H1 (cell line): ENCODE measurements around the gene CD4. TPM values are rescaled to one million over a fixed set of nuclear protein-coding genes. Genes with fewer than 3 reads are reported as not detected.

ENCODE experiments used
- CTCF ChIA-PET: fragments of 300-600 bp; sonication (Branson Sonifier 250); formaldehyde crosslinking; loops from one replicate; lab custom pipeline; 2021; ENCODE audit not compliant: partially characterized antibody; lab: Charles Lee
- POLR2A ChIA-PET: fragments of 300-600 bp; sonication (Branson Sonifier 250); formaldehyde crosslinking; loops from one replicate; lab custom pipeline; 2021; ENCODE audit warnings: inconsistent platforms; ENCODE audit not compliant: partially characterized antibody; lab: Charles Lee
- DNase-seq, 2 experiments: peaks; one replicate each; pipeline versions ENCODE4 v3.0.0 to v3.0.0-alpha.2; 2010 to 2022; ENCODE audit warnings: low spot score in 2 of 2, low read depth in 1 of 2, mixed read lengths in 1 of 2
- FAIRE-seq: peaks from 2 replicates; lab custom pipeline; 2011; peaks lifted over from hg19 to GRCh38; lab: Jason Lieb, UNC
- H2AFZ ChIP-seq: 2 replicates; pipeline ENCODE4 v1.8.1; 2012; ENCODE audit warnings: low read length, inconsistent platforms
- H2AK5ac ChIP-seq: 2 replicates; pipeline ENCODE4 v1.6.1; 2013; ENCODE audit warnings: low read depth, low read length
- H2BK120ac ChIP-seq: replicated peaks from 2 replicates; pipeline ENCODE3; 2013; ENCODE audit warnings: low read depth, low read length, inconsistent platforms
- H2BK12ac ChIP-seq: 2 replicates; pipeline ENCODE4 v1.6.1; 2013; ENCODE audit warnings: low read depth, low read length
- H2BK15ac ChIP-seq: 2 replicates; pipeline ENCODE4 v1.6.1; 2013; ENCODE audit warnings: low read length
- H2BK20ac ChIP-seq: 2 replicates; pipeline ENCODE4 v1.6.1; 2013; ENCODE audit warnings: low read length
- H2BK5ac ChIP-seq: 2 replicates; pipeline ENCODE4 v1.6.1; 2013; ENCODE audit warnings: low read depth, low read length
- H3K14ac ChIP-seq: 2 replicates; pipeline ENCODE4 v1.6.1; 2013; ENCODE audit warnings: inconsistent platforms; ENCODE audit not compliant: insufficient read length
- H3K18ac ChIP-seq: 2 replicates; pipeline ENCODE4 v1.6.1; 2013; ENCODE audit warnings: low read length; ENCODE audit errors: extremely low read depth
- H3K23ac ChIP-seq: 2 replicates; pipeline ENCODE4 v1.6.1; 2013; ENCODE audit warnings: inconsistent platforms; ENCODE audit not compliant: insufficient read length
- H3K23me2 ChIP-seq: 2 replicates; pipeline ENCODE4 v1.6.1; 2013; ENCODE audit warnings: low read depth, low read length
- H3K27ac ChIP-seq: 2 replicates; pipeline ENCODE4 v1.6.1; 2011; ENCODE audit warnings: low read depth, low read length, inconsistent platforms
- H3K27me3 ChIP-seq, 4 experiments: replicated peaks in 1 of 4; 1 replicate in 1 of 4; 2 replicates in 3 of 4; pipeline versions ENCODE4 v1.6.1 to v1.8.1; 2011 to 2013; ENCODE audit warnings: low read length in 3 of 4, mild to moderate bottlenecking in 3 of 4, inconsistent platforms in 2 of 4, mixed read lengths in 2 of 4, moderate library complexity in 1 of 4; ENCODE audit not compliant: control insufficient read depth in 3 of 4, insufficient read depth in 3 of 4; ENCODE audit errors: extremely low read depth in 1 of 4
- H3K36me3 ChIP-seq, 4 experiments: 2 replicates each; pipeline versions ENCODE4 v1.6.1 to v1.8.1; 2011 to 2013; ENCODE audit warnings: mild to moderate bottlenecking in 4 of 4, low read length in 3 of 4, moderate library complexity in 2 of 4, control low read depth in 1 of 4, inconsistent platforms in 1 of 4; ENCODE audit not compliant: insufficient read depth in 4 of 4, control insufficient read depth in 2 of 4
- H3K4ac ChIP-seq: replicated peaks from 2 replicates; pipeline ENCODE3; 2013; ENCODE audit warnings: low read length, low read depth, mixed read lengths, inconsistent platforms; ENCODE audit not compliant: insufficient read length
- H3K4me1 ChIP-seq, 4 experiments: replicated peaks in 1 of 4; 1 replicate in 1 of 4; 2 replicates in 3 of 4; pipeline versions ENCODE4 v1.6.1 to v1.8.1; 2011 to 2013; ENCODE audit warnings: low read length in 3 of 4, inconsistent platforms in 2 of 4, mixed read lengths in 1 of 4; ENCODE audit not compliant: insufficient read depth in 4 of 4, control insufficient read depth in 3 of 4
- H3K4me2 ChIP-seq, 2 experiments: 2 replicates each; pipeline versions ENCODE4 v1.6.1 to v1.8.1; 2011 to 2013; ENCODE audit warnings: low read depth in 2 of 2, low read length in 2 of 2, control low read depth in 1 of 2, inconsistent platforms in 1 of 2, mild to moderate bottlenecking in 1 of 2; ENCODE audit not compliant: insufficient read depth in 1 of 2
- H3K4me3 ChIP-seq, 4 experiments: fragments of 200-600, 300-600 bp in 1 of 4; sonication (generic), shearing (Covaris generic), sonication (Bioruptor Twin) in 1 of 4; 2 replicates each; pipeline versions ENCODE4 v1.5.1 to v1.8.1; 2011 to 2016; ENCODE audit warnings: low read length in 4 of 4, low read depth in 3 of 4, control low read depth in 2 of 4, inconsistent platforms in 2 of 4, mild to moderate bottlenecking in 2 of 4, mixed read lengths in 1 of 4, moderate library complexity in 1 of 4; ENCODE audit not compliant: insufficient read depth in 2 of 4; ENCODE audit errors: extremely low read depth in 1 of 4
- H3K56ac ChIP-seq: replicated peaks from 2 replicates; pipeline ENCODE3; 2013; ENCODE audit warnings: low read depth, mild to moderate bottlenecking, mixed read lengths, low read length, inconsistent platforms; ENCODE audit not compliant: insufficient read length
- H3K79me1 ChIP-seq: 2 replicates; pipeline ENCODE4 v1.6.1; 2013; ENCODE audit warnings: low read depth, low read length, control low read depth
- H3K79me2 ChIP-seq, 2 experiments: 2 replicates each; pipeline versions ENCODE4 v1.6.1 to v1.8.1; 2012 to 2013; ENCODE audit warnings: low read length in 2 of 2, mild to moderate bottlenecking in 2 of 2, inconsistent platforms in 1 of 2; ENCODE audit not compliant: insufficient read depth in 2 of 2, control insufficient read depth in 1 of 2
- H3K9ac ChIP-seq, 4 experiments: replicated peaks in 1 of 4; 1 replicate in 1 of 4; 2 replicates in 3 of 4; pipeline versions ENCODE4 v1.6.1 to v1.8.1; 2011 to 2013; ENCODE audit warnings: low read depth in 3 of 4, low read length in 3 of 4, control low read depth in 2 of 4, mild to moderate bottlenecking in 2 of 4, moderate library complexity in 2 of 4, inconsistent platforms in 1 of 4; ENCODE audit errors: extremely low read depth in 1 of 4
- H3K9me3 ChIP-seq, 2 experiments: 2 replicates each; pipeline versions ENCODE4 v1.6.1 to v1.8.1; 2012 to 2013; ENCODE audit warnings: mild to moderate bottlenecking in 2 of 2, moderate library complexity in 2 of 2, control low read depth in 1 of 2, inconsistent platforms in 1 of 2, low read depth in 1 of 2, low read length in 1 of 2, mixed read lengths in 1 of 2; ENCODE audit not compliant: insufficient read depth in 2 of 2
- H4K20me1 ChIP-seq, 2 experiments: replicated peaks in 1 of 2; 2 replicates each; pipeline versions ENCODE3 to v1.8.1; 2011 to 2013; ENCODE audit warnings: inconsistent platforms in 2 of 2, low read length in 2 of 2, mild to moderate bottlenecking in 1 of 2; ENCODE audit not compliant: insufficient read depth in 2 of 2, control insufficient read depth in 1 of 2
- H4K5ac ChIP-seq: 2 replicates; pipeline ENCODE4 v1.6.1; 2013; ENCODE audit warnings: low read length, low read depth, mixed read lengths, inconsistent platforms; ENCODE audit not compliant: insufficient read length
- H4K8ac ChIP-seq: 2 replicates; pipeline ENCODE4 v1.8.0; 2013; ENCODE audit warnings: mild to moderate bottlenecking, moderate library complexity, low read length, inconsistent platforms; ENCODE audit not compliant: insufficient read depth; ENCODE audit errors: extremely low read depth
- H4K91ac ChIP-seq: replicated peaks from 2 replicates; pipeline ENCODE3; 2013; ENCODE audit warnings: low read length, mixed read lengths, inconsistent platforms; ENCODE audit not compliant: insufficient read length
- ASH2L ChIP-seq: fragments of 200-600, 300-600 bp; sonication (generic); IDR thresholded peaks from one replicate; pipeline ENCODE4 v1.7.1; 2017; ENCODE audit warnings: low read length
- CEBPB ChIP-seq: IDR thresholded peaks from 2 replicates; pipeline ENCODE4 v1.6.1; 2012; ENCODE audit warnings: low read depth, low read length
- E2F6 ChIP-seq: IDR thresholded peaks from 2 replicates; pipeline ENCODE4 v1.6.1; 2012; ENCODE audit warnings: inconsistent platforms
- MAX ChIP-seq: IDR thresholded peaks from 2 replicates; pipeline ENCODE4 v1.6.1; 2012; ENCODE audit warnings: inconsistent platforms
- POLR2AphosphoS5 ChIP-seq: IDR thresholded peaks from 2 replicates; pipeline ENCODE4 v1.6.1; 2011; ENCODE audit warnings: low read depth, low read length
- RNF2 ChIP-seq: fragments of 200-900, 300-1000 bp; sonication (generic); IDR thresholded peaks from 2 replicates; pipeline ENCODE4 v1.7.1; 2016; ENCODE audit warnings: borderline replicate concordance, low read depth, mild to moderate bottlenecking, antibody characterized with exemption, low read length; ENCODE audit not compliant: poor library complexity, severe bottlenecking; ENCODE audit errors: missing control alignments
- SIN3A ChIP-seq, 2 experiments: IDR thresholded peaks in 1 of 2; conservative IDR thresholded peaks in 1 of 2; 2 replicates each; pipeline ENCODE4 v1.6.1; 2011 to 2012; ENCODE audit warnings: low read length in 2 of 2, improper control_type of control experiment in 1 of 2, low read depth in 1 of 2, mild to moderate bottlenecking in 1 of 2
- TAF1 ChIP-seq: IDR thresholded peaks from 2 replicates; pipeline ENCODE4 v1.6.1; 2011; ENCODE audit warnings: mild to moderate bottlenecking, low read depth, low read length
- WGBS, 2 experiments: shearing (Covaris generic) in 1 of 2; methylation state at CpG; one replicate each; pipeline versions ENCODE4 v1.1.6 to v1.1.7; 2013 to 2015; ENCODE audit warnings: low lambda C conversion rate in 2 of 2, mixed read lengths in 2 of 2, inconsistent platforms in 1 of 2, low coverage in 1 of 2, missing lambda C conversion rate in 1 of 2; ENCODE audit not compliant: insufficient replicate concordance in 2 of 2, insufficient coverage in 1 of 2, insufficient read length in 1 of 2; ENCODE audit errors: extremely low coverage in 1 of 2, missing lambda C conversion rate in 1 of 2; 5-methylcytosine and 5-hydroxymethylcytosine counted together
- polyA plus RNA-seq, 7 experiments: library from polyadenylated mRNA; depleted of rRNA in 3 of 7; stranded (reverse) in 5 of 7; unstranded in 2 of 7; fragments of >200 nt in 5 of 7; fragments of 200-250 nt in 2 of 7; gene quantifications; 1 replicate in 5 of 7; 2 replicates in 1 of 7; 4 replicates in 1 of 7; pipeline versions ENCODE4 v1.2.1 to v1.2.3, GENCODE V29; 2011 to 2013; ENCODE audit warnings: missing spikeins in 2 of 7, mixed read lengths in 2 of 7
- total RNA-seq: library from RNA; stranded (reverse); fragmentation: NEBNext Ultra II Directional; extraction: Animal tissue kit (Norgen Biotek cat#: 25700); gene quantifications from 2 replicates; pipeline ENCODE4 v1.2.1, GENCODE V29; 2021
- TF ChIP-seq, protein P1 (sequence below): IDR thresholded peaks from 2 replicates; pipeline ENCODE4 v1.6.1; 2011; ENCODE audit warnings: low read length, improper control_type of control experiment

Gene CD4
- total and polyA plus RNA-seq, 2 of the 8 experiments (the other 6 are each of a cell fraction or from before 2014, with no cell fraction given), result 3.4 to 5.1 TPM

GRCh38 chr12:6827437-6827911, 38.1 kb downstream of the CD4 start:
- Histone ChIP-seq H2BK12ac (no peak overlapping the region), H3K14ac (no peak overlapping the region), H3K4ac (no peak overlapping the region), H4K20me1 (peaks cover 0 to 7% of the 10 kb centered on the region in 2 experiments), H3K23me2 (peaks cover 17% of the 10 kb centered on the region), H2BK15ac (0 out of 2 replicates have a peak overlapping the region, but pooled peaks have one; percentile 48), H3K9ac (no peak overlapping the region), H4K8ac (peak overlapping the region; percentile 63; the same call in 1 of the 2 replicates), H2BK5ac (peak overlapping the region; percentile 60; the same call in 1 of the 2 replicates), H3K27ac (no peak overlapping the region), H3K23ac (no peak overlapping the region), H2BK120ac (no peak overlapping the region), H3K9me3 (no peaks in the 10 kb centered on the region), H2AK5ac (0 out of 2 replicates have a peak overlapping the region, but pooled peaks have one; percentile 1), H3K79me2 (peaks cover 0 to 9% of the 10 kb centered on the region in 2 experiments; a peak in 1 of 4 replicates), H3K4me3 (peak overlapping the region; percentile 20 to 55 (median 38); a peak in 5 of 8 replicates), H3K79me1 (peaks cover 4% of the 10 kb centered on the region), H4K5ac (no peak overlapping the region), H3K27me3 (peaks cover 0 to 9% (median 6%) of the 10 kb centered on the region in 4 experiments; a peak in 5 of 7 replicates), H3K36me3 (peaks cover 5 to 18% (median 17%) of the 10 kb centered on the region in 4 experiments; a peak in 5 of 8 replicates), H3K4me1 (peaks cover 4 to 31% (median 21%) of the 10 kb centered on the region in 4 experiments), H2AFZ (no peak overlapping the region), H2BK20ac (no peak overlapping the region), H3K56ac (no peak overlapping the region), H3K4me2 (peak overlapping the region; percentile 66 to 77), H3K18ac (peak overlapping the region; percentile 76), H4K91ac (peak overlapping the region; percentile 69)
- 9% methylated on average over 8 of the region's 8 CpGs; no CpG with 5 or more reads in 1 of the 2 experiments for WGBS, 2 experiments
- DNase-seq (peak in 1 of 2 experiments; percentile 91), FAIRE-seq (peak; percentile 96)
- ChIA-PET CTCF (interaction anchor here (0.5 to 23.7 kb wide), 11 partner anchors 8 to 465 kb away, joined by 3 to 532 read pairs (median 4); partner anchors contain the start of genes CD4, CDCA3, GNB3 and LAG3), POLR2A (interaction anchor here (0.8 to 27.1 kb wide), 13 partner anchors 8 to 213 kb away, joined by 3 to 388 read pairs (median 6); partner anchors contain the start of genes CDCA3, GNB3, MLF2 and PTMS)
- TF ChIP-seq MAX (peak; percentile 85), E2F6 (no peak), CEBPB (no peak), ASH2L (no peak), POLR2AphosphoS5 (0 out of 2 replicates have a peak, but pooled peaks have one; percentile 47), SIN3A (conservative IDR thresholded peaks at IDR 0.05 in 1 of 2, IDR thresholded peaks at IDR 0.05 in 1 of 2; ENCODE audit: low read depth in 1 of 2, low read length in 2 of 2) (0 out of 4 replicates have a peak, but pooled peaks of 1 of the 2 experiments have one; percentile 13), TAF1 (peak; percentile 66; the same call in 1 of the 2 replicates), RNF2 (no peak)
- TF ChIP-seq, protein P1, sequence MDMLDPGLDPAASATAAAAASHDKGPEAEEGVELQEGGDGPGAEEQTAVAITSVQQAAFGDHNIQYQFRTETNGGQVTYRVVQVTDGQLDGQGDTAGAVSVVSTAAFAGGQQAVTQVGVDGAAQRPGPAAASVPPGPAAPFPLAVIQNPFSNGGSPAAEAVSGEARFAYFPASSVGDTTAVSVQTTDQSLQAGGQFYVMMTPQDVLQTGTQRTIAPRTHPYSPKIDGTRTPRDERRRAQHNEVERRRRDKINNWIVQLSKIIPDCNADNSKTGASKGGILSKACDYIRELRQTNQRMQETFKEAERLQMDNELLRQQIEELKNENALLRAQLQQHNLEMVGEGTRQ, result peak; percentile 74
